Measurements from ENCODE around the gene MICALL2.

Gene MICALL2

GRCh38 chr7:1492640-1493039 lies 33.4 kb upstream of the MICALL2 start:
- DNase-seq = no peak

GRCh38 chr7:1492221-1492620 lies 33.0 kb upstream of the MICALL2 start:
- DNase-seq = no peak

GRCh38 chr7:1490837-1491236 lies 31.6 kb upstream of the MICALL2 start:
- DNase-seq = no peak

- no peak for DNase-seq
Measured at GRCh38 chr7:1489336-1489735, 30.1 kb upstream of the MICALL2 start.

GRCh38 chr7:1488016-1488415 lies 28.7 kb upstream of the MICALL2 start:
- DNase-seq = no peak

- no peak for DNase-seq
Measured at GRCh38 chr7:1487466-1487865, 28.2 kb upstream of the MICALL2 start.

GRCh38 chr7:1486571-1486970 lies 27.3 kb upstream of the MICALL2 start:
- DNase-seq = no peak

- DNase-seq = no peak
Measured at GRCh38 chr7:1485156-1485555, 25.9 kb upstream of the MICALL2 start.

- DNase-seq = no peak
Measured at GRCh38 chr7:1484569-1484968, 25.3 kb upstream of the MICALL2 start.

GRCh38 chr7:1483536-1484505 lies 24.6 kb upstream of the MICALL2 start:
- no peak for DNase-seq

GRCh38 chr7:1483079-1483478 lies 23.8 kb upstream of the MICALL2 start:
- no peak for DNase-seq

GRCh38 chr7:1481300-1481699 lies 22.0 kb upstream of the MICALL2 start:
- no peak for DNase-seq

GRCh38 chr7:1480670-1481069 lies 21.4 kb upstream of the MICALL2 start:
- DNase-seq = no peak

GRCh38 chr7:1479287-1479686 lies 20.0 kb upstream of the MICALL2 start:
- no peak for DNase-seq

- DNase-seq = no peak
Measured at GRCh38 chr7:1478480-1478879, 19.2 kb upstream of the MICALL2 start.

GRCh38 chr7:1476859-1477258 lies 17.6 kb upstream of the MICALL2 start:
- no peak for DNase-seq

GRCh38 chr7:1475991-1476390 lies 16.7 kb upstream of the MICALL2 start:
- DNase-seq = no peak

- no peak for DNase-seq
Measured at GRCh38 chr7:1475393-1475792, 16.1 kb upstream of the MICALL2 start.

GRCh38 chr7:1474736-1475135 lies 15.5 kb upstream of the MICALL2 start:
- DNase-seq = no peak

- no peak for DNase-seq
Measured at GRCh38 chr7:1473864-1474512, 14.7 kb upstream of the MICALL2 start.

- DNase-seq = no peak
Measured at GRCh38 chr7:1470901-1471300, 11.6 kb upstream of the MICALL2 start.

- DNase-seq = no peak
Measured at GRCh38 chr7:1468643-1469298, 9.5 kb upstream of the MICALL2 start.

GRCh38 chr7:1468203-1468602 lies 8.9 kb upstream of the MICALL2 start:
- no peak for DNase-seq

All from SIG-M5 (cell line).